ENCODE measurements around the gene CADPS2.
"Not testable (repeated sequence)": the region's sequence is repeated elsewhere in the genome, so short reads cannot be mapped to it uniquely, and the experiment has no call there.

Gene CADPS2

GRCh38 chr7:122289426-122289825 lies 596.8 kb downstream of the CADPS2 start:
- DNase-seq (ENCODE audit: low read depth): no peak

GRCh38 chr7:122284608-122285007 lies 601.7 kb downstream of the CADPS2 start:
- DNase-seq (ENCODE audit: low read depth): not testable (repeated sequence)

- no peak for DNase-seq (ENCODE audit: low read depth)
Observed at GRCh38 chr7:122273117-122273516, 613.1 kb downstream of the CADPS2 start.

- DNase-seq (ENCODE audit: low read depth): no peak
Observed at GRCh38 chr7:122269241-122269640, 617.0 kb downstream of the CADPS2 start.
